Fibroblast of the aortic adventitia (primary cell): ENCODE results near the gene TM4SF4. TPM values are rescaled to one million over a fixed set of nuclear protein-coding genes. Genes with fewer than 3 reads are reported as not detected.

Experiments used
- DNase-seq: peaks from one replicate; pipeline ENCODE4 v3.0.0-alpha.2; 2010; ENCODE audit warnings: low read depth
- H3K4me3 ChIP-seq: 2 replicates; pipeline ENCODE4 v1.5.1; 2011; ENCODE audit warnings: low read depth, mild to moderate bottlenecking, control low read depth, low read length, moderate library complexity
- CTCF ChIP-seq: IDR thresholded peaks from 2 replicates; pipeline ENCODE4 v1.5.1; 2011; ENCODE audit warnings: mild to moderate bottlenecking, low read length, control low read depth, inconsistent platforms; ENCODE audit not compliant: insufficient read depth
- total RNA-seq: library from RNA; depleted of rRNA; stranded (reverse); fragments of >200 nt; gene quantifications from 2 replicates; pipeline ENCODE4 v1.2.3, GENCODE V29; 2012; ENCODE audit warnings: low replicate concordance

Gene TM4SF4
- total RNA-seq, 1 donor: 0.45 TPM

GRCh38 chr3:149435996-149436885 lies 38.3 kb upstream of the TM4SF4 start:
- no peak for TF ChIP-seq CTCF
- no peak overlapping the region for H3K4me3 ChIP-seq
- no peak for DNase-seq

GRCh38 chr3:149437286-149437685 lies 37.2 kb upstream of the TM4SF4 start:
- no peak for DNase-seq
- H3K4me3 ChIP-seq: no peak overlapping the region
- TF ChIP-seq CTCF: no peak

- no peak overlapping the region for H3K4me3 ChIP-seq
- DNase-seq: no peak
- no peak for TF ChIP-seq CTCF
Observed at GRCh38 chr3:149437710-149438109, 36.8 kb upstream of the TM4SF4 start.

GRCh38 chr3:149438981-149439380 lies 35.5 kb upstream of the TM4SF4 start:
- no peak for TF ChIP-seq CTCF
- DNase-seq: no peak
- H3K4me3 ChIP-seq: no peak overlapping the region

- no peak overlapping the region for H3K4me3 ChIP-seq
- DNase-seq: no peak
- TF ChIP-seq CTCF: no peak
Observed at GRCh38 chr3:149441642-149442041, 32.9 kb upstream of the TM4SF4 start.

GRCh38 chr3:149442043-149442442 lies 32.5 kb upstream of the TM4SF4 start:
- DNase-seq: no peak
- no peak for TF ChIP-seq CTCF
- H3K4me3 ChIP-seq: no peak overlapping the region
